Adipocyte (in vitro differentiated cells): Measurements from ENCODE around the gene KLHDC4.
"Not testable (repeated sequence)": the region's sequence is repeated elsewhere in the genome, so short reads cannot be mapped to it uniquely, and the experiment has no call there.

Experiments
- DNase-seq: peaks from one replicate; pipeline ENCODE4 v3.0.0-alpha.2; 2015; ENCODE audit warnings: low read depth
- H3K27me3 ChIP-seq: replicated peaks from 2 replicates; pipeline ENCODE4 v1.7.0; 2013; ENCODE audit warnings: mild to moderate bottlenecking, low read length, moderate library complexity; ENCODE audit not compliant: control insufficient read depth, insufficient read depth
- H3K36me3 ChIP-seq: 2 replicates; pipeline ENCODE4 v1.7.0; 2013; ENCODE audit warnings: low read length, mild to moderate bottlenecking, moderate library complexity; ENCODE audit not compliant: control insufficient read depth, insufficient read depth, severe bottlenecking
- H3K4me1 ChIP-seq: 2 replicates; pipeline ENCODE4 v1.7.0; 2013; ENCODE audit warnings: mild to moderate bottlenecking, low read length, moderate library complexity; ENCODE audit not compliant: control insufficient read depth, insufficient read depth
- H3K4me3 ChIP-seq: 2 replicates; pipeline ENCODE4 v1.7.0; 2013; ENCODE audit warnings: mild to moderate bottlenecking, low read length, moderate library complexity
- H3K9ac ChIP-seq: 2 replicates; pipeline ENCODE4 v1.7.0; 2013; ENCODE audit warnings: mild to moderate bottlenecking, low read length, moderate library complexity
- H3K9me3 ChIP-seq: 2 replicates; pipeline ENCODE4 v1.7.0; 2013; ENCODE audit warnings: mild to moderate bottlenecking, low read length, moderate library complexity; ENCODE audit not compliant: control insufficient read depth

The KLHDC4 gene

DNA sequence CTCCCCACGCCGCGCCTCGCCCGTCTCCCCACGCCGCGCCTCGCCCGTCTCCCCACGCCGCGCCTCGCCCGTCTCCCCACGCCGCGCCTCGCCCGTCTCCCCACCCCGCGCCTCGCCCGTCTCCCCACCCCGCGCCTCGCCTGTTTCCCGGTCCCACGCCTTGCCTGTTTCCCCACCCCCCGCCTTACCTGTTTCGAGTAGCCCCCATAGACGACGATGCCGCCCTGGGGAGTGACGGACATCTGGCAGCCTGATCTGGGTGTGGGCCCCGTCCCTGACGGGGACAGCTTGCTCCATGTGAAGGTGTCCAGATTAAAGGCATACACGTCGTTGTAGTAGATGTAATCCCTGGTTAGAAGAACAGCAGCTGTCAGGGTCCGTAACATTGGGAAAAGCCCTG is 39.2 kb downstream of the KLHDC4 start:
- H3K9ac ChIP-seq, H3K27me3 ChIP-seq, H3K4me3 ChIP-seq, H3K4me1 ChIP-seq, DNase-seq, H3K9me3 ChIP-seq: not testable (repeated sequence)
- H3K36me3 ChIP-seq: peaks cover 18% of the 10 kb centered on the region

DNA sequence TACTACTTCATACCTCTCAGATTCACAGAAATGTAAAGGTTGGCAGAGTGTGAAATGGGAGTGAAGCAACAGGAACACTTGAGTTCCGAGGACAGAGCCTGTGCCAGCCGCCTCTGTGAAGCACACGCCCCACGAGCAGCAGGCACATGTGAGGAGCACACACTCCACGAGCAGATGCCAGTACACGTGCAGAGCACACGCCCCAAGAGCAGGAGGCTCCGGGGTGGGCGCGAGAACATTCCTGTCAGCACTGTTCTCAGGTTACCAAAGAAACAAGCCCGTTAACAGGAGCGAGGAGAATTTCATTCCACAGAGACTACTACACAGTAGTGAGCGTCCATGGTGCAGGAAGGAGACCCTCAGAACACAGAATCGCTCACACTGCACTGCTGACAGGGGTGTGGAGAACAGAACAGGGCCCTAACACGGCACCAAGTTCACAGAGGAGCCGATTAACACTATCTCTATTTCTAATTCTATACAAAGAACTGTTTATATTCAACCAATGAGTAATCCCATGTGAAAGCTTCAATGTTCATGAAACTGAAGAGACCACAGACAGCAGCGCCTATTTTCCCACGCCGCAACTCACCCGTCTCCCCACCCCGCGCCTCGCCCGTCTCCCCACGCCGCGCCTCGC is 40.1 kb downstream of the KLHDC4 start:
- peaks cover 18% of the 10 kb centered on the region for H3K36me3 ChIP-seq
- H3K9ac ChIP-seq: no peak overlapping the region
- DNase-seq: no peak
- no peaks in the 10 kb centered on the region for H3K27me3 ChIP-seq
- H3K9me3 ChIP-seq: no peaks in the 10 kb centered on the region
- H3K4me1 ChIP-seq: no peaks in the 10 kb centered on the region
- H3K4me3 ChIP-seq: no peak overlapping the region

DNA sequence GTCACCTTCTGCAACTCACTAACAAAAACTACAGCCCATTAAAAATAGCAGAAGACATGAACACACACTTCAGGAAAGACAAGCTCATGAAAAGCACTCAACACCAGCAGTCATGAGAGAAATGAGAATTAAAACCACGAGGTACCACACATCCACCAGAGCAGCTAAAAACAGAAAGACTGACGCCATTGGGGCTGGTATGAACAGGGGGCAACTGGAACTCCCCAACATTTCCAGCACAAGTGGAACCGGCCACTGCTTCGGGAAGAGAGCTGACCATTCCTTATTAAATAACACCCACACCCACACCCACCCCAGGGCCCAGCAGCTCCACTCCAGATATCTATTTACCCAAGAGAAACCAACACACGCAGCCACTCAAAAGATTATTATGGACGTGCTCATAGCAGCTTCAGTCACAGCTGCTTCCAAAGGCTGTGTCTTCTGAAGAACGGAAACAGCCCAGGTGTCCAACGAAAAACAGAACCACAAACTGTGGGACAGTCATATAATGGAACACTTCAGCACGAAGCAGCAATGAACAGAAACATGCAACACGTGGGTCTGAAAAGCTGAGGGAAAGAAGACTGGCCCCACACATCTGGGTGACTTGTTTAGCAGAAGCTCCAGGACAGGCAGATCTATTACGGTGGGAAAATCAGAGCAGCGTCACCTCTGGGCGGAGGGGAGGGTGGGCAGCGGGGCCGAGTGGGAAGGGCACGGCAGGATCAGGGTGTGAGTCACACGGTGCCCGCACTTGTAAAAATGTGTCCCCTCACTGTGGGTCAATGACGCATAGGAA is 41.1 kb downstream of the KLHDC4 start:
- no peaks in the 10 kb centered on the region for H3K9me3 ChIP-seq
- H3K27me3 ChIP-seq: no peaks in the 10 kb centered on the region
- no peak for DNase-seq
- no peak overlapping the region for H3K9ac ChIP-seq
- peaks cover 15% of the 10 kb centered on the region for H3K36me3 ChIP-seq
- H3K4me1 ChIP-seq: no peaks in the 10 kb centered on the region
- H3K4me3 ChIP-seq: no peak overlapping the region

DNA sequence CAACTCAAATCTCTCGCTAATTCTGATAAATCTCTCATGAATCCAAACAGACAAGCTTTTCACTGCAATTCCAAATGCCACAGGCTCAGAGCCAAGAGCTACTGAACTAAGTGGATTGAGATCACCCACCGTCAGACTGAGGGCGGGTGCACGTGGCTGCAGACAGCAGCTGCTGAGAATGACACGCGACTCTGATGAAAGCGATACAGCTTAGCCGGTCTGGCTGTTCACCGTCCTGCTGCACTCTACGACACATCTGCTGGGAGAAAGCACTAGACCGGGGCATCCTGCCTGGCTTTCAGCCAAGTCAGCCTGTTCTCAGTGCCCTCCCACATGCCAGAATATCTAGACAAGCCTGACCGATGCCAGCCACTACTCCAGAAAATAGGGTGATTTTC is 42.6 kb downstream of the KLHDC4 start:
- H3K36me3 ChIP-seq: peaks cover 9% of the 10 kb centered on the region

DNA sequence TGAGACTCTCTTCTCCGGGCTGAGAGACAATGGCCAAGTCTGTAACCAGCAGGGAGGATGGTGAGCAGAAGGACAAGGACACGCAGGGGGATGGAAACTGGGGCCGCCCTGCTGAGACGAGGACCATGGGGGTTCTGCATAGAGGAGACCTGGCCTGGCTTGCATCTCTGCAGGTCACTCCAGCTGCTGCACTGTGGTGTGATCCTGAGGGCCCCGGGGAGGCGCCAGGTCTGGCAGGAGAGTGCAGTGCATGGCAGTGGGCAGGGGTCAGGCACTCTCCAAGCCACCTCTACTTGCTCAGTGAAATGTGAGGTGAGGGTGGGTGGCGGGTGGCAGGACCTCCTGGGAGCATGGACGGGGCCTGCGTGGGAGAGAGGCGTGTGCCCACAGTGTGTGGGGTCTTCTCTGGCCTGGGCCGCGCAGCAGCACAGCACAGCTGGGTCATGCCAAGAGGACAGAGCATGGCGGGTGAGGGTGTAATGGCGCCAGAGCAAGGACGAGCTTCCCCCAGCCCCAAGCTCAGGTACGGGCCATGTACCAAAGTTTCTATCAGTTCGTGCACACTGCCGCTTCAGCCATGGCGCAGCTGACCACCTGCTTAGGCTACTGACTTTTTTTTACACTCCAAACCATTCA is 43.1 kb downstream of the KLHDC4 start:
- Histone ChIP-seq H3K4me1 (no peaks in the 10 kb centered on the region), H3K36me3 (peaks cover 12% of the 10 kb centered on the region)
- DNase-seq: no peak

More for the DNA sequence above, 42.6 kb downstream of the KLHDC4 start:
- H3K4me3 ChIP-seq: no peak overlapping the region
- no peak overlapping the region for H3K9ac ChIP-seq
- no peaks in the 10 kb centered on the region for H3K27me3 ChIP-seq
- no peaks in the 10 kb centered on the region for H3K4me1 ChIP-seq
- H3K9me3 ChIP-seq: no peaks in the 10 kb centered on the region
- peak; percentile 34 for DNase-seq

DNA sequence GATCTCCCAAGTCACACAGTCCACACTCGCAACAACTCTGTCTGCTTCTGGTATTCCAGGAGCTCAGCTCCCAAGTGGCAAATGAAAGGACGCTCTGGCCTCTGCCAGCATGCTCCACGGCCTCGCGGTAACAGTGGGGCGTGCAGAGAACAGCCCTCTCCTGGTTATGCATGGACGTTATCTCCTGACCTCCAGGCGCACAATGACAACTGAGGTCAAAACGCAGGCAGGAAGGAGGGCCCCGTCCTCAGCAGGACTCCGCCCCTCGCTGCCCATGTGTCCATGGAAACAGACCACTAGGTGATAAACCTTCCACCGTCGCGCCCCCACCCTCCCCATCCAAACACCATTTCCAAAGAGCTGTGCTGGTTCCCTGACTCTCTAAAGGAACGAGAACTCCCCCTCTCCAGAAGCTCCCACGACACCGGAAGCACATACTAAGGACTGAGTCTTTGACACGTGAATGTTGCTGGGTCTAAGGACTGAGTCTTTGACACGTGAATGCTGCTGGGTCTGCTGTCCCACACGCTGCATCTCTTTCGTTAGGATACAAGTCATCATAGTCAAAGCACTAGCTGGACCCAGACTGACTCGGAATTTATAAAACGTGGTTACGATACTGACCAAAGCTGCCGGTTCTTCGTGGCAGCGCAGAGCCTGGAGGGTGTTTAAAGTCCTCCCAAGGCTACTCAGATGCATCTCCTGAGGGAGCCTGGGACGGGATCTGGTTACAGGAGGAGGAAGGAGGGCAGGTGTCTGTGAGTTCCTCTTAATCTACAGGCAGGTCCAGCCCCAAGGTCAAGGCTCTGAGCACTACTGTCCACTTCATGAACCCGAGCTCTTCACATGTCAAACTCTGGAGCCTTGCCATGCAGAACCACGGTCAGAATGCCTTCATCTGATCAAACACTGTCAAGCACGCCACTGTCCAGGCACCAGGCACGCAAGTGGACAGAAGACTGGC is 43.9 kb downstream of the KLHDC4 start:
- no peak overlapping the region for H3K4me3 ChIP-seq
- no peak overlapping the region for H3K9ac ChIP-seq

More for the DNA sequence above, 43.1 kb downstream of the KLHDC4 start:
- Histone ChIP-seq H3K9me3 (no peaks in the 10 kb centered on the region), H3K27me3 (no peaks in the 10 kb centered on the region), H3K9ac (no peak overlapping the region), H3K4me3 (no peak overlapping the region)

DNA sequence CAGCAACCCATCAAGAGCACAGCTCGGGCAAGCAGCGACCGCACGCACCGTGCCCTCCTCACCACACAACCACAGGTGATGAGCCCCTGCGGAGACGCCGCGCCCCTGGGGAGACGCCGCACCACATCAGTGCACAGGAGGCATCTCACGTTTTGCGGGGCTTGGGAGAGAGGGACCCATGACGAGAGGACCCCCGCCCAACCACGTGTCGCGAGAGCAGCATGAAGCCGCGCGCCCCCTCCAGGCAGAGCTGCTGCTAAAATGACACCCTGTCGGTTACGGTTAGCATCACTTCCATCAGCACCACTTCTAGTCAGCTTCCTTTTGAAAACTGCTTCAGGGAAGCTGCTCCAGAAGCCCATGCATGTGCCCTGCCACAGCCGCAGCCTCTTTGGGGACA is 45.3 kb downstream of the KLHDC4 start:
- Histone ChIP-seq H3K36me3 (peaks cover 20% of the 10 kb centered on the region), H3K4me3 (no peak overlapping the region), H3K27me3 (no peaks in the 10 kb centered on the region), H3K9me3 (no peaks in the 10 kb centered on the region), H3K4me1 (no peaks in the 10 kb centered on the region), H3K9ac (no peak overlapping the region)
- DNase-seq: no peak

More for the DNA sequence above, 43.9 kb downstream of the KLHDC4 start:
- H3K4me1 ChIP-seq: no peaks in the 10 kb centered on the region
- H3K9me3 ChIP-seq: no peaks in the 10 kb centered on the region
- no peak for DNase-seq
- H3K36me3 ChIP-seq: peaks cover 15% of the 10 kb centered on the region
- H3K27me3 ChIP-seq: no peaks in the 10 kb centered on the region

DNA sequence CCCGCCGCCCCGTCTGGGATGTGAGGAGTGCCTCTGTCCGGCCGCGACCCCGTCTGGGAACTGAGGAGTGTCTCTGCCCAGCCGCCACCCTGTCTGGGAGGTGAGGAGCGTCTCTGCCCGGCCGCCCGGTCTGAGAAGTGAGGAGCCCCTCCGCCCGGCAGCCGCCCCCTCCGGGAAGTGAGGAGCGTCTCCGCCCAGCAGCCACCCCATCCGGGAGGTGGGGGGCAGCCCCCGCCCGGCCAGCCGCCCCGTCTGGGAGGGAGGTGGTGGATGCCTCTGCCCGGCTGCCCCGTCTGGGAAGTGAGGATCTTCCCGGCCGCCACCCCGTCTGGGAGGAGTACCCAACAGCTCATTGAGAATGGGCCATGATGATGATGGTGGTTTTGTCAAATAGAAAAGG is 47.0 kb downstream of the KLHDC4 start:
- H3K36me3 ChIP-seq: peaks cover 28% of the 10 kb centered on the region
- not testable (repeated sequence) for H3K9me3 ChIP-seq, H3K27me3 ChIP-seq, H3K4me1 ChIP-seq, H3K9ac ChIP-seq, H3K4me3 ChIP-seq, DNase-seq

DNA sequence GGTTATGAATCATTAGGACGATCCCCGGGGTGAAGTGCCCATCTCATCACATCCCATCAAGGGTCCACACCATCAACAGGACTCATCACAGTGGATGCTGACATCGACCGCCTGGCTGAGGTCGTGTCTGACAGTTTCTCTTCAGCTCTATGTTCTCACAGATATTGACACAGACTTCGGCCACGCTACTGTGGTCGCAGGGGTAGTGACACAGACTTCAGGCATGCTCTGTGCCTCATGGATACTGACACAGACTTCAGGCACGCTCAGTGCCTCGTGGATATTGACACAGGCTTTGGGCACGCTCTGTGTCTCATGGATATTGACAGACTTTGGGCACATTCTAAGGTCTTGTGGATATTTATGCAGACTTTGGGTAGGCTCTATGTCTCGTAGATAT is 50.1 kb downstream of the KLHDC4 start:
- Histone ChIP-seq H3K4me1 (no peaks in the 10 kb centered on the region), H3K9ac (no peak overlapping the region), H3K27me3 (no peaks in the 10 kb centered on the region), H3K9me3 (no peaks in the 10 kb centered on the region), H3K4me3 (no peak overlapping the region), H3K36me3 (peaks cover 38% of the 10 kb centered on the region)
- DNase-seq: peak; percentile 24

DNA sequence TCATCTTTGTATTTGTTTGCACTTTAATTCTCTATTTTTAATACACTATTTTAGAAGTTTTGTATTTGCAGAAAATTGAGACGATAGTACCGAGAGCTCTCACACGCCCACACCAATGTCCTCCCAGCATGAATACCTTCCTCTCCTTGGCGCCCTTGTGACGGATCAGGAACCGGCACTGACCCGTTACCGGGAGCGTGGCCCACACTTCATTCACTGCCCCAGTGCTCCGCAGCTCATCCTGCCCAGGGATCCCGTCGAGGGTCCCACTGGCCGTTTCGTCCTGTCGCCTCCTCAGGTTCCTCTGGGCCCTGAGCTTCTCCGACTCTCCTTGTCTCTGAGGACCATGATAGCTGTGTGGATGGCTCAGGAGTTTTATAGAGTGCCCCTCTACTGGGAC is 50.6 kb downstream of the KLHDC4 start:
- no peaks in the 10 kb centered on the region for H3K4me1 ChIP-seq
- H3K27me3 ChIP-seq: no peaks in the 10 kb centered on the region
- peaks cover 40% of the 10 kb centered on the region for H3K36me3 ChIP-seq

More for the DNA sequence above, 50.6 kb downstream of the KLHDC4 start:
- H3K9me3 ChIP-seq: no peaks in the 10 kb centered on the region
- DNase-seq: no peak
- H3K4me3 ChIP-seq: no peak overlapping the region
- no peak overlapping the region for H3K9ac ChIP-seq
